HG03520 (cell line): ENCODE measurements around the gene NINJ2.
A peak's percentile ranks its signal among the peaks of the same experiment; 100 is the strongest.

ENCODE experiments used
- ATAC-seq: cut with Tn5 transposase; IDR thresholded peaks from one replicate; pipeline ENCODE4 v1.9.1; 2021; ENCODE audit warnings: mild to moderate bottlenecking, moderate library complexity; ENCODE audit not compliant: unreplicated experiment

NINJ2 gene

DNA sequence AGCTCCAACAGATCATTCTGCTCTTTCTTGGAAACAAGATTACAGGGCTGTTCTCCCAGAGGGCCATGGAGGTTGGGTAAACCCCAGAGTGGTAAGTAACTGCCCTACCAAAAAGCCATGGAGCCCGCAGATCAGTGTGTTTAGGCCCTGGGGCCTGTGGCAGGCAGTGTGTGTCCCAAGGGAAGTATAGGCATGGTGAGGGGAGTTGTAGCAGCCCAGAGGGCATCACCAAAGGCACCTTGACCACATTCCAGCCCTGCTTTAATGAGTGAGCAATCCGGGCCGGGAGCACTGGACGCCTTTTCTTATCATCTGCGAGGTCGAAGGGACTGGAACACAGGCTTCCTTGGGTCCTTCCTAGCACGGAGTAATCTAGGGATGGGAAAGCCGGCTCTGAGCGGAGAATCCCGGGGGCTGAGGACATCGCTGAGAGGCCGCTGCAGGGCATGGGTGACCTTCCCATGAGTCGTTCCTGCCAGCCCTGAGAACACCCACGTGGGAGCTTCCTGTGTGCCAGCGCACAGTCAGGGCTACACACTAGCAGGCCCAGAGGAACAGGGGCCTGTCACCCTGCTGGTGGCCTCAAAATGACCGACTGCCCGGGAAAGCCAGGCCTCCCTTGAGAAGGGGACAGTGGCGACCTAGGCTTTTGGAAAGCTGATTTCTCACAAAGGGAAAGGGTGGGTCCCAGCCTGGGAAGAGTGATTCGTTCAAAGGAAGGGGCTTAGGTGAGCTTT is 91.3 kb downstream of the NINJ2 start:
- no peak for ATAC-seq

DNA sequence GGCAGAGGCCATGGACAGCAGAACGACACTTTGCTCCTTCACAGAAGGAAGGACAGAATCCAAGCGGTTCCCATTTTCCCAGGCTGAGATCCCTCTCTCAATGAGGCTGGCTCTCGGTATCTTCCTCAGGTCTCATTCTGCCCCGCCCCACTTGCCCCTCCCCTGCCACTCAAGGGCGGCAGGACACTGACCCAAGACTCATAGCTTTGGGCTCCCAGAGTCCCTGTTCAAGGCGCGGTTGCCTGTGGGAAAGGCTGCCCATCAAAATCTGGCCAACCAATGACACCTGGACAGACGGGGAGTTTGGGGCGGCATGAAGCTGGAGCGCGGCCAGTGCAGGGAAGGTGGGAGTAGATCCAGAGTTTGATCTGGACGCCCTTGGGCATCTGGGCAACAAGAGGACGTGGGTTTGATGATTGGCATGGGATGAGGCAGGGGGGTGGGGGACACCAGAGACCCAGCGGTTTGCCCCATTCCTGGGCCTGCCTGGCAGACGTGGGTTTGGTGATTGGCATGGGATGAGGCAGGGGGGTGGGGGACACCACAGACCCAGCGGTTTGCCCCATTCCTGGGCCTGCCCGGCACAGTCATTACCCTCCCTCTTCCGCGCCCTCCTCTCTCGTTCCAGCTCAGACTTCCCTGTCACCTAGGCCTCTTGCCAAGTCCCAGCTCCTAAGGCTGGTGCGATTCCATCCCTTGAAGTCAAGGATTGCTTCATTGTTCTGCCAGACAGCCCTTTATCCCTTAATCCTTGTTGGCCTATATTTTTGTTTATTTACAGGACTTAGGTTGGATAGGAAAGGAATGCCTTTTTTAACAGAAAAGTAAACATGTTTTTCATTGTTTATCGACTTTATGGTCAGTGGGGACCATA is 92.1 kb downstream of the NINJ2 start:
- no peak for ATAC-seq

DNA sequence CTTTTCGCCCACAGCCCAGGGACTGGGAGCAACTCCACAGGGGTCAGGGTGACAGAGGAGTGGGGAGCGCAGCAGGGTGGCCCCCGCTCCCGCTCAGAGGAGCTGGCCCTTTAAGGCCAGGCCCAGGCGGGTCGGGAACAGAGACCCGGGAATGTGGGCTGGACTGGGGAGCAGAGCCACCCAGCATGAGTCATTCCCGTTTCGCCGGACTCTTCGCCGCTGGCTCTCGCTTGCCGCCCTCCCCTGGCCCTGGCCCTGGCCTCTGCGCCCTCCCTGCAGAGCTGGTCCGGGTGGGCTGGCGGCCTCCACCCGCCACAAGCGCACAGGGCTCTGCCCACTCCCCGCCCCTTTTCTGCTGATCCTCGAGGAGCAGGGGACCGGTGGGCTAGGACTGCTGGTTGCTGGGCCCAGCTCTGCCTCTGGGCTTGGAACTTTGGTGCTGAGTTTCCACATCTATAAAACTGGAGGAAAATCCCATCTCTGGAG is 92.8 kb downstream of the NINJ2 start:
- no peak for ATAC-seq

DNA sequence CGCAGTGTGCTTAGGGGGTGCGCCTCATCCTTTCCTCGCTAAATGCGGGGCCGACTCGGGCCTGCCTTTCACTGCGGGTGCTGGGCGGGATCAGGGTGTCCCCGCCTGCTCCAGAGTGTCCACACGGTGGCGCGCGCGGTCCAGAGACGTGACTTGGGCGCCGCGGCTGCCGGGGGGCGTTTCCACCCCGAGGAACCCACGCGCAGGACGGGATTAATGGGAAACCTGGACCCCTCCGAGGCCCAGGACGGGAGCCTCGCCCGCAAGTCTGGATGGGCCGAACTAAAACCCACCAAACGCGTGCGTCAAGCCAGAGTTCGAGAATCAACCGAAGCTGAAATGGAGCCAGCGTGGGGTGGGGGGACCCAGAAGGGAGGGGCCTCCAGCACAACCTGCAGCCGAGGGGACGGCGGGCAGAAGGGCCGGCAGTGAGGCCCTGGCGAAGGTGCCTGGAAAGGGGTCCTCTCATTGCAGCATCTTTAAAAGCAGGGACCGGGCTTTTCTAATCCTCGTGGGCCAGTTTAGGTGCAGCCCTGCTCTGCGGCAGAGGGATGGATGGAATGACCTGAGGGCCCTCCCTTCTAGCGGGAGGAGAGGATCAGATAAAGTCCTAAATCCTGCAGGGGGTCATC is 93.3 kb downstream of the NINJ2 start:
- ATAC-seq = peak; percentile 51

DNA sequence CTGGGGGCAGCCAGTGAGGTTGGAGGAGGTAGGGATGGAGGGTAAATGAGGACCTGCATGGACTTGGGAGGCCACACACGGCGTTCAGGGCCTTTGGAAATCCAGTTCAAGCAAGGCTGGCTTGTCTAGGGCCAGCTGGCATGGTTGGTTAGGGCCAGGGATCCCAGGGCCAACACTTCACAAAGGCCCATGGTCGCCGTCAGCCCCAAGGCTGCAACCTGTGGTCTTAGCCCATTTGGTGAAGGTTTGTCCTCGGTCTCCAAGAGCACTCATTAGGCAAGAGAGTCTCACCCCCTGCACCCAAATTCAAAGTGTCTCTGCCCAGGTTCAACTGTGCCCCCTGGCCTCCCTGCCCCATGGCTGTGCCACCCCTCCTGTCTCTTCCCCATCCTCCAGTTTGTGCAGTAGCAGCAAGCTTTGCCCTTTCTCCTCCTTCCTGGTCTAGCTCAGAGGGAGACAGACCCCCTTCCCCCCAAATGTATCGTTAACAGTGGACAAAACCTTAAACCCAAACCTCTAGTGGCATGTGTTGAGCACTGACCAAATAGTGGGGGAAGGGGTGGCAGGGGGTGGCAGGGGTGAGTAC is 94.1 kb downstream of the NINJ2 start:
- ATAC-seq = no peak

DNA sequence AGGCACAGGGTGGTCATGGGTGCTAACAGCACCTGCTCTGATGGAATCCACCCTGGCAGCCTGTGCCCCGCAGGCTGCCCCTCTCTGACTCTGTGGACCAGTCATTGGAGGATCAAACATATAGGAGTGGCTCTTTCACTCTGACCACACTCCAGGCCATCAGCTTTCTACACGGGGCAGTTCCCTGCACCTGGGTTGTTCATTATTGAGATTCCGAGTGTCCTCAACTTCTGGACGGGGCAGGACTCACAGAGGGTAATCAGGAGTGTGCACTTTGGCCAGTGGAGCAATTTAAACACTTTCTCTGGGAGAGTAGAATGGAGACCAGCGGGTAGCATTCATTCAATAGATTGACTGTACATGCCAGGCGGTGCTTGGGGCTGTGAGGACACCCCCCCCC is 94.8 kb downstream of the NINJ2 start:
- no peak for ATAC-seq

DNA sequence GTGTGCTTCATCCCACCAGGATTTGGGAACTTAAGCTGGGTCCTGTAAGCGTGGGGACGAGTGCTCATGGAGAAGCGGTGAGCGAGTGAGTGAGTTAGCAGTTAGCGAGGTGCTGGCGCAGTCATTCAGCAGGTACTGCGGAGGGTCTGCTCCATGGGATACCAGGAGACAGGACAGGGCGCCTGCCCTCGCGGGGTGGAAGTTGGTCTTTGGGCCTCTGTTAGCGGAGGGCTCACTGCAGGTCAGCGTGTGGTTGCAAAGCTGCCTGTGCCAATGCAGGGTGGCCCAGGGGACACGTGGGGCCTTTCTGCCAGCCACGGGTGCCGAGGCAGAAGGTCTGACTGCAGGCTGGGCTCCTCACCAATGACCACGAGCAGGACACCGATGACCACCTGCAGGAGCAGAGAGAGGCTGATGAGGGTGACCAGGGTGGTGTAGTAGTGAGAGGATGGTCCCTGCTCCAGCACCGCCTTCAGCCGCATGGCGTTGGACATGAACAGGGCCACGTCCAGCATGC is 97.6 kb downstream of the NINJ2 start:
- no peak for ATAC-seq

DNA sequence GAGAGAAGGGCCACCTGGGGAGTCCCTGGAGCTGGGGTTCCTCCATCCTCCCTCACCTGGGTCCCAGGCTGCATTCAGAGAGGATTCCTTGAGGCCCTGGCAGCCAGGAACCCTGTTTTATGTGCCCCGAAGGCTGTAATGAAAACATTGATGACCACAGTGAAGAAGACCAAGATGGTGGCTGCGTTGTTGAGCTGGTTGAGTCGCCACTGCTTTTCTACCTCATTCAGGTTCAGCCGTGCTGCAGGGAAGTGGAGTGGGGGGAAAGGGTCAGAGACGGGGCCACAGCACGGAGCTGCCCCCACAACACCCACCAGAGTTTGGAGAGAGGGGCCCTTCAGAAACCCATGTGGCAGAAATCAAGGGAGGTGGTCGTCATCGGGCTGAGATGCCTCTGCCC is 98.1 kb downstream of the NINJ2 start:
- ATAC-seq = no peak

DNA sequence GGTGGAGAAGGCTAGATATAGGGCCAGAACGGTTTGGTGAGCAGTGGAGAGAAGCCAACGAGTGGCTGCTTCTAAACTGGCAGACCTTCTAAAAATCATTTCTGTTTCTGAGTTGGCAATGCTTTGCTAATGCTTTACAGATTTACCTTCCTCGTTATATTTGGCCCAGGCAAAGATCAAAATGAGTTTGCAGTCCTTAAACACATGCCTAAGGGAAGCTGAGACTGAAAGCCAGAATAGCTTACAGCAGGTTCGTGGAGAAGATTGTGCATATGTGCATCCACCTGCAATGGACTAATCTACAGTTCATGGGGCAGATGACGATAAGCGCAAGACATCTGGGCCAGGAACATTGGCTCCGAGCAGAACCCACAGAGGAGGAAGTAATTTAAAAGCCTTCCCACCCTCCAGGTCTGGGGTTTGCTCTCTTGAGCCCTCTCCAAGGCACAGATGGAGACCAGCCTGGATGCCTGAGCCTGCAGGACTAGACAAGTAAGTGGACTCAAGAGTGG is 99.4 kb downstream of the NINJ2 start:
- no peak for ATAC-seq

DNA sequence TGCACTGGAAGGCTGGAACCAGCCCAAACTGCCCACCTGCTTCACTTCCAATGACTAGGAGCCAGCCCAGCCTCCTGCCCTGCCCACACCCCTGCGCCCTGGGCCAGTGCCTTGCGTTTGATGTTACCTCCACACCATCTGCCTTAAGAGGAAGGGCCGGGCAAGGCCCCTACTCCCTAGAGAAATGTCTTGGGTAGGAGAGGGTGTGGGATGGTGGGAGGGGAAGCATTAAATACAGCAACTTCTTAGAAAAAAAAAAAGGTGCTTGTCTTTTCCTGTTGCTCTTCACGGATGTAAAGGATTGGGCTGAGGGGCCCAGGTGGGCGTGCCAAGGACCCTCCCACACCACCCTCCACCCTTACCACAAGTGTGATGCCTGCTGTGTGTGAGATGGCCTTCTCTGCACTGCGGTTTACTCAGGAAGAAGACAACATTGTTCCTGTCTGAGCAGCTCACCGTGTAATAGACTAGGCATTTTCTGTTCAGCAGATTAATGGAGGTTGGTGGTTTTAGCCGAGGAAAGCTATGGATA is 99.9 kb downstream of the NINJ2 start:
- no peak for ATAC-seq

DNA sequence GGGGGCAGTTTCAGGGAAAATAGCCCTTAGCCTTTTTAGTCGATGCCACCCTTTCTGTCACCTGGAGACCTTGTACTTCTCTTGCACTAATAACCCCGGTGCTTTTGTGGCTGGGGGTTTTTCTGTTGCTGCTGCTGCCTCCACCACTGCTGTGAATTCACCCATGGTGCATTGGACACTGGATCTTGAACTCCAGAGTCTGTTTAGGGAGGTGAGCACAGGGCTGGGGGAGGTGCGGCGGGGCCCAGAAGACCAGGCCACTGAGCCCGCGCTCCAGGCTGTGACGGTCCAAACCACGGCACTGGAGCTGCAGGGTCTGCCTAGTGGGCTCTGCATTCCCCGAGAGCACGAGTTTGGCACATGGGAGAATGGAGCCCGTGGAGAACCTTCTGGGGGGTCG is 100.6 kb downstream of the NINJ2 start:
- ATAC-seq = no peak

DNA sequence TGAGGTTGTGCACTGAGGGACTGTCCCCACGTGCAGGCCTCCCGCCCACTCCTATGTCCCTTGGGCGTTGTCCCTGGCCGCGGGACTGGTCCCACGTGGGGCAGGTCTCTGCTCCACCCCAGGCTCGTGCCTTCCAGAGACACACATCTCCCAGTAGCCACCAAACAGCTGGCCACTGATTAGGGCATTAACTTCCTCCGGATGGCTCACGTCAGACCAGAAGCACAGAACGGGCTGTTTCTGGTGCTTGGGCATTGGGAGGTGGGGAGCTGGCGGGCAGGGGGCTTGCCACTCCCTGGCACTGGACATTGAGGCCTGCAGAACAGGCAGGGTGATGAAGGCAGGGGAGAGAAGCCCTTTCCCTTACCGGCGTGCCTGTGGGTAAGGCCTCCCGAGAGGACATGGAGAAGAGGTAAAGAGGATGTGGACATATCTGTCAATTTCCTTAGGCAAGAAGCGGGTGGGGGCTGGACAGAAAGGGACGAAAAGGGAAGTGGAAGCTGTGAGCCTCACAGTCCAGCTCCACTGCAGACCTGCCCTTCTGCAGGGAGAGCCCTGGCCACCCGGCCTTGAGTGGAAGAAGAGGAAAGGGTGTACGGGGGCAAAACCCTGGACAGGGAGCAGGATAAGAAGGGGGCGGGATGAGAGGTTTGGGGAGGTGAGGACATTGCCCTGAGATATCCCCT is 101.2 kb downstream of the NINJ2 start:
- no peak for ATAC-seq

DNA sequence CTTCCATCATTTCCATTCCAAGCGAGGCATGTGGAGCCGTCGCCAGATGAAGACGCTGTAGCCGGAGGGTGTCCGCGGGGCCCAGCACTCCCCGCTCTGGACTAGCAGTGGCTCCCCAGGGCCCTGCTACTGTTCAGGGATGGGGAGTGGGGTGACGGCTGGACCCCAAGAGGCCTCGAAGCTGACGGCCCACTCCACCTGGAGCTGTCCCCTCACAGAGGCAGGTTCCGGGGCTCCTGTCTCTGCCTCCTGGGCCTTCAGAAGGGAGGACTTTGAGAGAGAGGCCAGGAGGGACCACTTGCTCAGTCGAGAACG is 101.9 kb downstream of the NINJ2 start:
- no peak for ATAC-seq

DNA sequence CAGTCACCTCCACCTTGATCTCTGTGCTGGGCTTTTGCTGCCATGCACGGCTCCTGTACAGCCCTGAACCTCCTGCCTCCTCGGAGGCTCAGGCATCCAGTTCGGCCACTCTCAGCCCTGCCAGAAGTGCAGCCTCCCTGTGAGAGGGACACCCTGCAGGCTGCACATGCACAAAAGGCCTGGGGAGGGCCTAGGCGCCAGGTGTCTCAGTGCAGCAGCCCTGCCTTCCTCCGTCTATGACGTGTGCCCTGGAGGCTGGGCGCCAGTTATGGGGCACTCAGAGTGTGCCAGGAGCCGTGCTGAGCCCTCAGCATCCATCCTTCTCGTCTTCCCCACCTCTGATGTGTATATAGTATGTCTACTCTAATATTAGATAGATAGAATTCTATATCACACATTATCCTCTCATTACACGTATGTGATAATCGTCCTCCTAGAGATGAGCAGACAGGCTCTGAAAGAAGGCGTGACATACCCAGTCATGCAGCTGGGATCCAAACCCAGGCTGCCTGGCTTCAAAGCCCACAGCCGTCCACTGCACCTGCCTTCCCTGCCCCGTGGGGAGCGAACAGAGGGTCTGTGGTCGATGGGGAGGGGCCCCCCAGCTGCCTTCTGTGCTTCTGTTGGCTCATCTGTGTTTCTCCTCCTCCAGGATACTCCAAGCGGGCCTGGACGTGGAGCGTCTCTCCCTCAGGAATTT is 102.4 kb downstream of the NINJ2 start:
- ATAC-seq = no peak

DNA sequence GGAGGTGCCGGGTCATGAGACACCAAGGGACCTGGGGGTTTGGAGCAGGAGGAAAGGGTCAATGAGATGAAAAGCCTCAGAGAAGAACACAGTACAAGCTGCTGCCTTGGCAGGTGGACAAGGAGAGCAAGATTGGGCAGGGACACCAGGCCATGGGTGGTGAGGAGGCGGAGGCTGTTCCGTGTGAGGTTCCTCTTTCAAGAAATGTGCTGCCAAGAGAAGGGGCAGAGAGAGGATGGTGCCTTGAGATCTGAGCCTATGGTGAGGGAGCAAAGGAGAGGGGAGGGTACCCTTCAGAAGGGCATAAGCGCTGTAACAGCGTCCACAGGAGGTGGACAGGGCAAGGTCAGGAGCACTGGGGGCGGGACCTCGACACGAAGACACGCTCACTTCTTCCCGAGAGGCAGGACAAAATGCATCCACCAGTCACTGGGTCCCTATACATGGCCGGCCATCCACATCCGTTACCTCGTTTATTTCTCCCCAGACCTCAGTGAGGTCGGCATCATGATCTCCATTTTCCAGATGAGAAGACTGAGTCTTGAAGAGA is 103.3 kb downstream of the NINJ2 start:
- ATAC-seq = no peak

DNA sequence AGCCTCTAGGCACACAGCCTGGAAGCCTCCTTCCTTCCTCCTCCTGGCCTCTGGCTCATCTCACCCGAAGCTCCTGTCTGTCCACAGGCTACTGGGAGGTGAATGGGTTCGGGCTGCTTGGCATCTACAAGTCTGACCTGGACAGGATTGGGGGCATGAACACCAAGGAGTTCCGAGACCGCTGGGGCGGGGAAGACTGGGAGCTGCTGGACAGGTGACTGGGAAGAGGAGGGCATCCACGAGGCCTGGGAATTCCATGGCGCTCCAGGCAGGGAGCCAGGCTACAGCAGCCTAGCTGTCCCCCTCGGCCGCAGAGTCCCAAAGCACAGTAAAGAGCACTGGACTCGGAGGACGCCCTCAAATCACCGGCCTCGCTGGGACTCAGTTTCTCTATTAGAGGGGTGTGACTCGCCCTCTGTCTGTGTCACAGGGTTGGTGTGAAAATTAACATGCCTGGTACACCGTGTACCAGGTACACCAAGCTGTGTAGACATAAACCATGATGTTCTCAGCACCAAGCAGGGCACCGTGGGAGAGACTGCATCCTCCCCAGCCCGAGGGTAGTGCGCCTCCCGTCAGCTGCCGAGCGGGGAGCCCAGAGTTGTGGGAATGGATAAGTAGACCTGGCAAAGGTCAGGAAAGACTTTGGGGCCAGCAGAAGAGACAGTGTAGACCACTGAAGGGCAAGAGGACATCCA is 103.9 kb downstream of the NINJ2 start:
- no peak for ATAC-seq

DNA sequence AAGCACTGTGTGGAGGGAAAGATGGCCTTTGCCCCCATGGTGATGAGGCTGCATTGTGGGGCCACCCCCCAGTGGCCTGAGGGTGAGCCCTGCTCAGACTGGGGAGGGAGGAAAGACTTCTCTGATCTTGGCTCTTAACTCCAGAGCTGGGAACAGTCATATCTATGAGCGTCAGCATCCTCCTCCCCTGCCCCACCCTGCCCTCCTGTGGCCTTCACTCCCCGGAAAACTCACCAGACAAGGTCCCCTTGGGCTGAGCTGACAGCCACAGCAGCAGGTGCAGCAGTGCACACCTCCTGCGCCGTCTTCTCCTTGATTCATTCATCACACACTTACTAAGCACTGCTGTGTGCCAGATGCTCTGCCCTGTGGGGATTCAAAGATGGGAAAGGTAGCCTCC is 104.7 kb downstream of the NINJ2 start:
- no peak for ATAC-seq

DNA sequence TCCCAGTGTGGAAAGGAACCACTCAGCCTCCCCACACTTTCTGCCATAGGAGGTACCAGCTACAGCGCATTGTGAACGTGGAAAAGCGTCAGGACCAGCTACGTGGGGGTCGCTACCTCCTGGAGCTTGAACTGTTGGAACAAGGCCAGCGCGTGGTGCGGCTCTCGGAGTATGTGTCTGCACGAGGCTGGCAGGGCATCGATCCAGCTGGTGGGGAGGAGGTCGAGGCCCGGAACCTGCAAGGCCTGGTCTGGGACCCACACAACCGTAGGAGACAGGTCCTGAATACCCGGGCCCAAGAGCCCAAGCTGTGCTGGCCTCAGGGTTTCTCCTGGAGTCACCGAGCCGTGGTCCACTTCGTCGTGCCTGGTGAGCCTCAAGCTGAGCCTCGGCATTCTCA is 106.7 kb downstream of the NINJ2 start:
- no peak for ATAC-seq

DNA sequence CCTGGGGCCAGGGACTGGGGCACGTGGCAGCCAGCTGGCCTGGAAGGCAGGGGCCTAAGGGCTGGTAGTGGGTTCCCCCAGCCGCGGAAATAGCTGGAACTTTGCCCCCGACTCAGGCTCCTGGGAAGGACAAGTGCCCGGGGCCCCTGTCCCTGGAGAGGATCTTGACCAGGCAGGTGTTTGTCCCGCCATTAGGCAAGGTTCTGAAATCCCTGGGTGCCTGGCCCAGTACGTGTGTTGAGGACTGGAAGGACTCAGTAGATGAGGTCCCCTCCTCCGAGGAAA is 109.3 kb downstream of the NINJ2 start:
- no peak for ATAC-seq
